Measurements from ENCODE around the gene PTPRM. TPM values are rescaled to one million over a fixed set of nuclear protein-coding genes. Genes with fewer than 3 reads are reported as not detected.

PTPRM gene
- polyA plus RNA-seq, 1 donor (not counting 4 experiments of a cell fraction or from before 2014, with no cell fraction given), result 54.5 TPM

DNA sequence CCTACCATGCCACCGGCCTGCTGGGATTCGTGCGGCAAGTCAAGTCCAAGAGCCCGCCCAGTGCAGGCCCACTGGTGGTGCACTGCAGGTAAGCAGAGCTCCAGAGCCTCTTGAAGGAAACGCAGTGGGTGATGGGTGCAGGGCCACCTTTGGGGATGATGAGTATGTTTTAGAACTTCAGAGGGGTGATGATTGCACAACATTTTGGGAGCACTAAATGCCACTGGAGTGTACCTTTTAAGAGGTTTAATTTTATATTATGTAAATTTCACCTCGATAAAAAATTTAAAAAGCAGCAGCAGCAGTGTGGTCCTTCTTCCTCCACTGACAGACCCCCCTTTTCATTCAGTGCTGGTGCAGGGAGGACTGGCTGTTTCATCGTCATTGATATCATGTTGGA lies 809.0 kb downstream of the PTPRM start:
- DNase-seq (ENCODE audit: low read depth, low spot score) (no peak), FAIRE-seq (no peak)
- no peaks in the 10 kb centered on the region for H3K79me2 ChIP-seq (ENCODE audit: control insufficient read depth, insufficient read depth, low read length)
- peaks cover 15% of the 10 kb centered on the region for H3K4me1 ChIP-seq (ENCODE audit: control insufficient read depth, extremely low read depth, insufficient read depth, low read length)
- H3K27me3 ChIP-seq (ENCODE audit: control insufficient read depth, extremely low read depth, insufficient read depth, low read length), result no peaks in the 10 kb centered on the region
- H2AFZ ChIP-seq (ENCODE audit: control insufficient read depth, low read length), result no peak overlapping the region
- no peak overlapping the region for H3K4me3 ChIP-seq (ENCODE audit: control insufficient read depth in 2 of 3, extremely low read depth in 1 of 3, insufficient read depth in 2 of 3, low read depth in 1 of 3, low read length in 3 of 3)
- no peaks in the 10 kb centered on the region for H3K9me1 ChIP-seq (ENCODE audit: control insufficient read depth, extremely low read depth, insufficient read depth, low read length)
- H3K4me2 ChIP-seq (ENCODE audit: control insufficient read depth, extremely low read depth, insufficient read depth, low read depth, low read length), result no peak overlapping the region
- no peaks in the 10 kb centered on the region for H3K9me3 ChIP-seq (ENCODE audit: control insufficient read depth, low read depth, low read length)
- no peak overlapping the region for H3K27ac ChIP-seq (ENCODE audit: control insufficient read depth, insufficient read depth, low read length)
- H4K20me1 ChIP-seq (ENCODE audit: control insufficient read depth, extremely low read depth, insufficient read depth, low read length), result no peaks in the 10 kb centered on the region
- TF ChIP-seq, protein P1, sequence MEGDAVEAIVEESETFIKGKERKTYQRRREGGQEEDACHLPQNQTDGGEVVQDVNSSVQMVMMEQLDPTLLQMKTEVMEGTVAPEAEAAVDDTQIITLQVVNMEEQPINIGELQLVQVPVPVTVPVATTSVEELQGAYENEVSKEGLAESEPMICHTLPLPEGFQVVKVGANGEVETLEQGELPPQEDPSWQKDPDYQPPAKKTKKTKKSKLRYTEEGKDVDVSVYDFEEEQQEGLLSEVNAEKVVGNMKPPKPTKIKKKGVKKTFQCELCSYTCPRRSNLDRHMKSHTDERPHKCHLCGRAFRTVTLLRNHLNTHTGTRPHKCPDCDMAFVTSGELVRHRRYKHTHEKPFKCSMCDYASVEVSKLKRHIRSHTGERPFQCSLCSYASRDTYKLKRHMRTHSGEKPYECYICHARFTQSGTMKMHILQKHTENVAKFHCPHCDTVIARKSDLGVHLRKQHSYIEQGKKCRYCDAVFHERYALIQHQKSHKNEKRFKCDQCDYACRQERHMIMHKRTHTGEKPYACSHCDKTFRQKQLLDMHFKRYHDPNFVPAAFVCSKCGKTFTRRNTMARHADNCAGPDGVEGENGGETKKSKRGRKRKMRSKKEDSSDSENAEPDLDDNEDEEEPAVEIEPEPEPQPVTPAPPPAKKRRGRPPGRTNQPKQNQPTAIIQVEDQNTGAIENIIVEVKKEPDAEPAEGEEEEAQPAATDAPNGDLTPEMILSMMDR (optimal IDR thresholded peaks at IDR 0.05 in 1 of 3, IDR thresholded peaks at IDR 0.05 in 1 of 3, conservative IDR thresholded peaks at IDR 0.05 in 1 of 3; ENCODE audit: extremely low read depth in 1 of 3, insufficient read depth in 2 of 3, low read length in 3 of 3), result no peak
- no peak for TF ChIP-seq EZH2 (IDR thresholded peaks at IDR 0.05; ENCODE audit: low read length)
- dilution Hi-C loops (cut with MboI; ENCODE audit: extremely low pct_ligation_motif_present, low sequenced_read_pairs), result no loop called here
- no peak overlapping the region for H3K9ac ChIP-seq (ENCODE audit: control insufficient read depth, extremely low read depth, insufficient read depth, low read length)
- peaks cover 0 to 3% of the 10 kb centered on the region in 2 experiments for H3K36me3 ChIP-seq (ENCODE audit: control insufficient read depth in 2 of 2, extremely low read depth in 1 of 2, insufficient read depth in 2 of 2, low read length in 2 of 2)

GRCh38 chr18:8379187-8379941 lies 812.2 kb downstream of the PTPRM start:
- no peak overlapping the region for H3K4me3 ChIP-seq (ENCODE audit: control insufficient read depth in 2 of 3, extremely low read depth in 1 of 3, insufficient read depth in 2 of 3, low read depth in 1 of 3, low read length in 3 of 3)
- H3K4me1 ChIP-seq (ENCODE audit: control insufficient read depth, extremely low read depth, insufficient read depth, low read length), result peaks cover 2% of the 10 kb centered on the region
- no peaks in the 10 kb centered on the region for H3K9me3 ChIP-seq (ENCODE audit: control insufficient read depth, low read depth, low read length)
- FAIRE-seq (no peak), DNase-seq (ENCODE audit: low read depth, low spot score) (no peak)
- H3K9ac ChIP-seq (ENCODE audit: control insufficient read depth, extremely low read depth, insufficient read depth, low read length), result no peak overlapping the region
- no peaks in the 10 kb centered on the region for H3K9me1 ChIP-seq (ENCODE audit: control insufficient read depth, extremely low read depth, insufficient read depth, low read length)
- H3K4me2 ChIP-seq (ENCODE audit: control insufficient read depth, extremely low read depth, insufficient read depth, low read depth, low read length), result no peak overlapping the region
- no peak overlapping the region for H2AFZ ChIP-seq (ENCODE audit: control insufficient read depth, low read length)
- H3K27ac ChIP-seq (ENCODE audit: control insufficient read depth, insufficient read depth, low read length), result no peak overlapping the region
- peaks cover 3% of the 10 kb centered on the region in 2 experiments for H3K36me3 ChIP-seq (ENCODE audit: control insufficient read depth in 2 of 2, extremely low read depth in 1 of 2, insufficient read depth in 2 of 2, low read length in 2 of 2)
- H4K20me1 ChIP-seq (ENCODE audit: control insufficient read depth, extremely low read depth, insufficient read depth, low read length), result no peaks in the 10 kb centered on the region
- TF ChIP-seq, protein P1 (optimal IDR thresholded peaks at IDR 0.05 in 1 of 3, IDR thresholded peaks at IDR 0.05 in 1 of 3, conservative IDR thresholded peaks at IDR 0.05 in 1 of 3; ENCODE audit: extremely low read depth in 1 of 3, insufficient read depth in 2 of 3, low read length in 3 of 3), result no peak
- no peak for TF ChIP-seq EZH2 (IDR thresholded peaks at IDR 0.05; ENCODE audit: low read length)
- H3K27me3 ChIP-seq (ENCODE audit: control insufficient read depth, extremely low read depth, insufficient read depth, low read length), result no peaks in the 10 kb centered on the region
- H3K79me2 ChIP-seq (ENCODE audit: control insufficient read depth, insufficient read depth, low read length), result no peaks in the 10 kb centered on the region
- dilution Hi-C loops (cut with MboI; ENCODE audit: extremely low pct_ligation_motif_present, low sequenced_read_pairs), result no loop called here
